Stimulated activated CD4-positive, alpha-beta T cell treated with anti-CD3 and anti-CD28 coated beads, Interleukin-4, amount 100 ng/mL, for 1 hour (primary cell): ENCODE data around the gene CLK3.

ENCODE experiments used
- DNase-seq: peaks from one replicate; pipeline ENCODE4 v3.0.0-alpha.2; 2020

The CLK3 gene

GRCh38 chr15:74603789-74604705, 11.6 kb upstream of the CLK3 start:
- no peak for DNase-seq

GRCh38 chr15:74604983-74605794, 10.4 kb upstream of the CLK3 start:
- DNase-seq, result no peak

- DNase-seq, result no peak
These were observed 9.9 kb upstream of the CLK3 start for GRCh38 chr15:74605795-74606150.

GRCh38 chr15:74608786-74609185, 6.8 kb upstream of the CLK3 start:
- DNase-seq, result no peak

GRCh38 chr15:74609938-74610301, 5.7 kb upstream of the CLK3 start:
- DNase-seq, result no peak

GRCh38 chr15:74610302-74610951, 5.2 kb upstream of the CLK3 start:
- DNase-seq, result no peak

- DNase-seq, result no peak
These were observed 4.3 kb upstream of the CLK3 start for GRCh38 chr15:74611341-74611740.

GRCh38 chr15:74611834-74612233, 3.8 kb upstream of the CLK3 start:
- DNase-seq, result no peak

GRCh38 chr15:74612677-74613076, 3.0 kb upstream of the CLK3 start:
- DNase-seq, result no peak

- DNase-seq, result no peak
These were observed 2.3 kb upstream of the CLK3 start for GRCh38 chr15:74613089-74613952.

- DNase-seq, result no peak
These were observed 1.5 kb upstream of the CLK3 start for GRCh38 chr15:74613953-74614743.

- peak; percentile 85 for DNase-seq
These were observed 710 bp upstream of the CLK3 start for GRCh38 chr15:74614744-74615507.

GRCh38 chr15:74616366-74616939, 817 bp downstream of the CLK3 start:
- peak; percentile 68 for DNase-seq

GRCh38 chr15:74616996-74617395, 1.4 kb downstream of the CLK3 start:
- no peak for DNase-seq

GRCh38 chr15:74618841-74619596, 3.4 kb downstream of the CLK3 start:
- no peak for DNase-seq

- no peak for DNase-seq
These were observed 4.4 kb downstream of the CLK3 start for GRCh38 chr15:74619916-74620635.

GRCh38 chr15:74620636-74621545, 5.3 kb downstream of the CLK3 start:
- peak; percentile 73 for DNase-seq

GRCh38 chr15:74621546-74621920, 5.9 kb downstream of the CLK3 start:
- DNase-seq, result no peak
